GM23338 (cell line): ENCODE data around the gene CPA3. TPM values are rescaled to one million over a fixed set of nuclear protein-coding genes. Genes with fewer than 3 reads are reported as not detected.

ENCODE experiments used
- ATAC-seq: fragments of 200-7000 bp; cut with Tn5 transposase; 3 replicates; pipeline ENCODE4 v1.9.1; 2020
- DNase-seq: peaks from one replicate; pipeline ENCODE4 v3.0.0-alpha.2; 2015; ENCODE audit warnings: low spot score
- H2AFZ ChIP-seq: fragments of 200-600 bp; sonication (generic); 2 replicates; pipeline ENCODE4 v1.8.0; 2016; ENCODE audit warnings: antibody characterized with exemption, mild to moderate bottlenecking, moderate library complexity
- H3F3A ChIP-seq: fragments of 200-600 bp; sonication (generic); replicated peaks from 2 replicates; pipeline ENCODE4 v1.8.0; 2017; ENCODE audit warnings: antibody characterized with exemption, mixed run types, low read depth
- H3K27ac ChIP-seq: fragments of 200-600 bp; sonication (generic); 2 replicates; pipeline ENCODE4 v1.6.1; 2016; ENCODE audit warnings: low read depth
- H3K27me3 ChIP-seq: fragments of 200-600 bp; sonication (generic); 2 replicates; pipeline ENCODE4 v1.8.0; 2016; ENCODE audit warnings: mild to moderate bottlenecking, mixed run types, moderate library complexity; ENCODE audit not compliant: insufficient read depth
- H3K36me3 ChIP-seq: fragments of 200-600 bp; sonication (generic); 2 replicates; pipeline ENCODE4 v1.8.0; 2016; ENCODE audit warnings: mild to moderate bottlenecking; ENCODE audit not compliant: insufficient read depth
- H3K4me1 ChIP-seq: fragments of 200-600 bp; sonication (generic); 2 replicates; pipeline ENCODE4 v1.8.0; 2016; ENCODE audit warnings: mild to moderate bottlenecking, moderate library complexity; ENCODE audit not compliant: insufficient read depth
- H3K4me2 ChIP-seq: fragments of 200-600 bp; sonication (generic); 2 replicates; pipeline ENCODE4 v1.7.1; 2017; ENCODE audit warnings: mixed run types
- H3K4me3 ChIP-seq: fragments of 200-600 bp; sonication (generic); 2 replicates; pipeline ENCODE4 v1.6.1; 2016; ENCODE audit warnings: mixed run types
- H3K79me2 ChIP-seq: fragments of 200-600 bp; sonication (generic); replicated peaks from 2 replicates; pipeline ENCODE4 v1.8.0; 2017; ENCODE audit warnings: mild to moderate bottlenecking; ENCODE audit not compliant: insufficient read depth
- H3K9me2 ChIP-seq: fragments of 200-600 bp; sonication (generic); 2 replicates; pipeline ENCODE4 v1.8.0; 2017; ENCODE audit not compliant: insufficient read depth
- H4K20me1 ChIP-seq: fragments of 200-600 bp; sonication (generic); replicated peaks from 2 replicates; pipeline ENCODE4 v1.8.0; 2017; ENCODE audit warnings: mild to moderate bottlenecking; ENCODE audit not compliant: insufficient read depth
- H3K27ac Mint-ChIP-seq: 2 replicates; pipeline ENCODE4 v1.8.0; 2020; ENCODE audit warnings: inconsistent platforms, mild to moderate bottlenecking, moderate library complexity, mixed read lengths
- H3K27me3 Mint-ChIP-seq: 3 replicates; pipeline ENCODE4 v1.8.0; 2022; ENCODE audit warnings: low read depth, mild to moderate bottlenecking, moderate library complexity, mixed read lengths, inconsistent platforms; ENCODE audit not compliant: insufficient read depth, poor library complexity
- H3K36me3 Mint-ChIP-seq: 3 replicates; pipeline ENCODE4 v1.8.0; 2021; ENCODE audit warnings: low read depth, mild to moderate bottlenecking, inconsistent platforms, moderate library complexity, mixed read lengths
- H3K4me1 Mint-ChIP-seq: 3 replicates; pipeline ENCODE4 v1.8.0; 2020; ENCODE audit warnings: mild to moderate bottlenecking, inconsistent platforms, mixed read lengths
- H3K4me3 Mint-ChIP-seq: 3 replicates; pipeline ENCODE4 v1.8.0; 2021; ENCODE audit warnings: moderate library complexity, mild to moderate bottlenecking, inconsistent platforms, mixed read lengths
- H3K9me3 Mint-ChIP-seq: 3 replicates; pipeline ENCODE4 v1.8.0; 2020; ENCODE audit warnings: moderate library complexity, mild to moderate bottlenecking, inconsistent platforms, mixed read lengths
- CREB1 ChIP-seq: fragments of 250-450 bp; sonication (Bioruptor Pico); IDR thresholded peaks from 2 replicates; pipeline ENCODE4 v1.5.0; 2020; ENCODE audit warnings: low read depth, mild to moderate bottlenecking, moderate library complexity
- EZH2 ChIP-seq: fragments of 200-600 bp; sonication (generic); IDR thresholded peaks from one replicate; pipeline ENCODE4 v1.8.0; 2017; ENCODE audit warnings: antibody characterized with exemption, mild to moderate bottlenecking, low read depth; ENCODE audit not compliant: unreplicated experiment
- EZH2phosphoT487 ChIP-seq: fragments of 200-600 bp; sonication (generic); IDR thresholded peaks from one replicate; pipeline ENCODE4 v1.8.1; 2018; ENCODE audit warnings: antibody characterized with exemption; ENCODE audit not compliant: unreplicated experiment
- JUNB ChIP-seq: IDR thresholded peaks from one replicate; pipeline ENCODE4 v1.6.1; 2016; ENCODE audit warnings: antibody characterized with exemption; ENCODE audit not compliant: unreplicated experiment
- NANOG ChIP-seq: IDR thresholded peaks from 2 replicates; pipeline ENCODE4 v1.6.1; 2016; ENCODE audit warnings: antibody characterized with exemption, borderline replicate concordance
- POLR2AphosphoS5 ChIP-seq: IDR thresholded peaks from 2 replicates; pipeline ENCODE4 v1.6.1; 2016; ENCODE audit warnings: antibody characterized with exemption, low read depth
- STAT1 ChIP-seq: IDR thresholded peaks from one replicate; pipeline ENCODE4 v1.6.1; 2016; ENCODE audit warnings: antibody characterized with exemption; ENCODE audit not compliant: unreplicated experiment
- ZNF114 ChIP-seq: fragments of 250-450 bp; sonication (Bioruptor Pico); IDR thresholded peaks from 2 replicates; pipeline ENCODE4 v1.5.0; 2020; ENCODE audit warnings: mild to moderate bottlenecking, moderate library complexity
- ZNF331 ChIP-seq: fragments of 250-450 bp; sonication (Bioruptor Pico); IDR thresholded peaks from 2 replicates; pipeline ENCODE4 v1.5.0; 2020; ENCODE audit warnings: low read depth, mild to moderate bottlenecking, moderate library complexity
- polyA plus RNA-seq: library from polyadenylated mRNA; unstranded; fragments of >200 nt; fragmentation: Nextera tagmentation; extraction: Ambion mirVana; gene quantifications from 2 replicates; pipeline ENCODE4 v1.2.1, GENCODE V29; 2016
- total RNA-seq: library from RNA; depleted of rRNA; stranded (reverse); fragments of >200 nt; shearing (Covaris generic); gene quantifications from 2 replicates; pipeline ENCODE4 v1.2.3, GENCODE V29; 2014
- TF ChIP-seq, protein P1 (sequence below): IDR thresholded peaks from one replicate; pipeline ENCODE4 v1.6.1; 2018; ENCODE audit warnings: antibody characterized with exemption; ENCODE audit not compliant: unreplicated experiment
- TF ChIP-seq, protein P2 (sequence below): fragments of 250-450 bp; sonication (Bioruptor Pico); IDR thresholded peaks from 2 replicates; pipeline ENCODE4 v1.5.0; 2020; ENCODE audit warnings: mild to moderate bottlenecking, moderate library complexity
- TF ChIP-seq, protein P3 (sequence below), 2 experiments: fragments of 200-600 bp in 1 of 2; sonication (generic) in 1 of 2; conservative IDR thresholded peaks; 2 replicates each; pipeline versions ENCODE4 v1.5.1 to v1.6.1; 2016 to 2017; ENCODE audit warnings: antibody characterized with exemption in 2 of 2, low read depth in 2 of 2, mild to moderate bottlenecking in 2 of 2, moderate library complexity in 1 of 2
- TF ChIP-seq, protein P4 (sequence below): IDR thresholded peaks from 2 replicates; pipeline ENCODE4 v1.6.1; 2016; ENCODE audit warnings: antibody characterized with exemption

CPA3 gene
- total and polyA plus RNA-seq, 2 experiments from 2014 or later, result not detected

DNA sequence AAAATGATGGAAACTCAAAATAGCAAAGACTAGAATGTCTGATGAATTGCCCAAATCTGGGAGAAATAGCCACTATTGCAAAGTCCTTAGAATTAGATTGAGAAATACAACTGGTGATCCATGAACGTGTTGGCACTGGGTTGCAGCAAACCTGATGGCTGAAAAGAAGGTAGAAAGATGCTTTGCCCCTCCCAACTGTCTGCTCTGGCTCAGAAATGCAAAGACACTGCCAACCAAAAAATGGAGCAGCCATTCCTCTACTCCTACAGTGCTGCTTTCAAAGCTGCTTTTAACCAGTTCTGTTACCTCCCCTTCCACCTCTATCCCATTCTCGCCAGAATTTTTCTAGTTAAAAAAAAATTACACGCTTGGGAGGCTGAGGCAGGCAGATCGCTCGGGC is 60.7 kb downstream of the CPA3 start:
- Mint-ChIP-seq H3K4me3 (no peak overlapping the region), H3K27ac (no peak overlapping the region), H3K27me3 (peaks cover 2% of the 10 kb centered on the region), H3K9me3 (peaks cover 2% of the 10 kb centered on the region; the same call in 2 of the 3 replicates), H3K36me3 (no peaks in the 10 kb centered on the region), H3K4me1 (no peaks in the 10 kb centered on the region)
- TF ChIP-seq EZH2phosphoT487 (no peak), ZNF331 (no peak), POLR2AphosphoS5 (no peak), STAT1 (no peak), ZNF114 (no peak), CREB1 (no peak), JUNB (no peak), EZH2 (no peak), NANOG (no peak)
- TF ChIP-seq, protein P1, sequence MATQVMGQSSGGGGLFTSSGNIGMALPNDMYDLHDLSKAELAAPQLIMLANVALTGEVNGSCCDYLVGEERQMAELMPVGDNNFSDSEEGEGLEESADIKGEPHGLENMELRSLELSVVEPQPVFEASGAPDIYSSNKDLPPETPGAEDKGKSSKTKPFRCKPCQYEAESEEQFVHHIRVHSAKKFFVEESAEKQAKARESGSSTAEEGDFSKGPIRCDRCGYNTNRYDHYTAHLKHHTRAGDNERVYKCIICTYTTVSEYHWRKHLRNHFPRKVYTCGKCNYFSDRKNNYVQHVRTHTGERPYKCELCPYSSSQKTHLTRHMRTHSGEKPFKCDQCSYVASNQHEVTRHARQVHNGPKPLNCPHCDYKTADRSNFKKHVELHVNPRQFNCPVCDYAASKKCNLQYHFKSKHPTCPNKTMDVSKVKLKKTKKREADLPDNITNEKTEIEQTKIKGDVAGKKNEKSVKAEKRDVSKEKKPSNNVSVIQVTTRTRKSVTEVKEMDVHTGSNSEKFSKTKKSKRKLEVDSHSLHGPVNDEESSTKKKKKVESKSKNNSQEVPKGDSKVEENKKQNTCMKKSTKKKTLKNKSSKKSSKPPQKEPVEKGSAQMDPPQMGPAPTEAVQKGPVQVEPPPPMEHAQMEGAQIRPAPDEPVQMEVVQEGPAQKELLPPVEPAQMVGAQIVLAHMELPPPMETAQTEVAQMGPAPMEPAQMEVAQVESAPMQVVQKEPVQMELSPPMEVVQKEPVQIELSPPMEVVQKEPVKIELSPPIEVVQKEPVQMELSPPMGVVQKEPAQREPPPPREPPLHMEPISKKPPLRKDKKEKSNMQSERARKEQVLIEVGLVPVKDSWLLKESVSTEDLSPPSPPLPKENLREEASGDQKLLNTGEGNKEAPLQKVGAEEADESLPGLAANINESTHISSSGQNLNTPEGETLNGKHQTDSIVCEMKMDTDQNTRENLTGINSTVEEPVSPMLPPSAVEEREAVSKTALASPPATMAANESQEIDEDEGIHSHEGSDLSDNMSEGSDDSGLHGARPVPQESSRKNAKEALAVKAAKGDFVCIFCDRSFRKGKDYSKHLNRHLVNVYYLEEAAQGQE, result no peak
- TF ChIP-seq, protein P2, sequence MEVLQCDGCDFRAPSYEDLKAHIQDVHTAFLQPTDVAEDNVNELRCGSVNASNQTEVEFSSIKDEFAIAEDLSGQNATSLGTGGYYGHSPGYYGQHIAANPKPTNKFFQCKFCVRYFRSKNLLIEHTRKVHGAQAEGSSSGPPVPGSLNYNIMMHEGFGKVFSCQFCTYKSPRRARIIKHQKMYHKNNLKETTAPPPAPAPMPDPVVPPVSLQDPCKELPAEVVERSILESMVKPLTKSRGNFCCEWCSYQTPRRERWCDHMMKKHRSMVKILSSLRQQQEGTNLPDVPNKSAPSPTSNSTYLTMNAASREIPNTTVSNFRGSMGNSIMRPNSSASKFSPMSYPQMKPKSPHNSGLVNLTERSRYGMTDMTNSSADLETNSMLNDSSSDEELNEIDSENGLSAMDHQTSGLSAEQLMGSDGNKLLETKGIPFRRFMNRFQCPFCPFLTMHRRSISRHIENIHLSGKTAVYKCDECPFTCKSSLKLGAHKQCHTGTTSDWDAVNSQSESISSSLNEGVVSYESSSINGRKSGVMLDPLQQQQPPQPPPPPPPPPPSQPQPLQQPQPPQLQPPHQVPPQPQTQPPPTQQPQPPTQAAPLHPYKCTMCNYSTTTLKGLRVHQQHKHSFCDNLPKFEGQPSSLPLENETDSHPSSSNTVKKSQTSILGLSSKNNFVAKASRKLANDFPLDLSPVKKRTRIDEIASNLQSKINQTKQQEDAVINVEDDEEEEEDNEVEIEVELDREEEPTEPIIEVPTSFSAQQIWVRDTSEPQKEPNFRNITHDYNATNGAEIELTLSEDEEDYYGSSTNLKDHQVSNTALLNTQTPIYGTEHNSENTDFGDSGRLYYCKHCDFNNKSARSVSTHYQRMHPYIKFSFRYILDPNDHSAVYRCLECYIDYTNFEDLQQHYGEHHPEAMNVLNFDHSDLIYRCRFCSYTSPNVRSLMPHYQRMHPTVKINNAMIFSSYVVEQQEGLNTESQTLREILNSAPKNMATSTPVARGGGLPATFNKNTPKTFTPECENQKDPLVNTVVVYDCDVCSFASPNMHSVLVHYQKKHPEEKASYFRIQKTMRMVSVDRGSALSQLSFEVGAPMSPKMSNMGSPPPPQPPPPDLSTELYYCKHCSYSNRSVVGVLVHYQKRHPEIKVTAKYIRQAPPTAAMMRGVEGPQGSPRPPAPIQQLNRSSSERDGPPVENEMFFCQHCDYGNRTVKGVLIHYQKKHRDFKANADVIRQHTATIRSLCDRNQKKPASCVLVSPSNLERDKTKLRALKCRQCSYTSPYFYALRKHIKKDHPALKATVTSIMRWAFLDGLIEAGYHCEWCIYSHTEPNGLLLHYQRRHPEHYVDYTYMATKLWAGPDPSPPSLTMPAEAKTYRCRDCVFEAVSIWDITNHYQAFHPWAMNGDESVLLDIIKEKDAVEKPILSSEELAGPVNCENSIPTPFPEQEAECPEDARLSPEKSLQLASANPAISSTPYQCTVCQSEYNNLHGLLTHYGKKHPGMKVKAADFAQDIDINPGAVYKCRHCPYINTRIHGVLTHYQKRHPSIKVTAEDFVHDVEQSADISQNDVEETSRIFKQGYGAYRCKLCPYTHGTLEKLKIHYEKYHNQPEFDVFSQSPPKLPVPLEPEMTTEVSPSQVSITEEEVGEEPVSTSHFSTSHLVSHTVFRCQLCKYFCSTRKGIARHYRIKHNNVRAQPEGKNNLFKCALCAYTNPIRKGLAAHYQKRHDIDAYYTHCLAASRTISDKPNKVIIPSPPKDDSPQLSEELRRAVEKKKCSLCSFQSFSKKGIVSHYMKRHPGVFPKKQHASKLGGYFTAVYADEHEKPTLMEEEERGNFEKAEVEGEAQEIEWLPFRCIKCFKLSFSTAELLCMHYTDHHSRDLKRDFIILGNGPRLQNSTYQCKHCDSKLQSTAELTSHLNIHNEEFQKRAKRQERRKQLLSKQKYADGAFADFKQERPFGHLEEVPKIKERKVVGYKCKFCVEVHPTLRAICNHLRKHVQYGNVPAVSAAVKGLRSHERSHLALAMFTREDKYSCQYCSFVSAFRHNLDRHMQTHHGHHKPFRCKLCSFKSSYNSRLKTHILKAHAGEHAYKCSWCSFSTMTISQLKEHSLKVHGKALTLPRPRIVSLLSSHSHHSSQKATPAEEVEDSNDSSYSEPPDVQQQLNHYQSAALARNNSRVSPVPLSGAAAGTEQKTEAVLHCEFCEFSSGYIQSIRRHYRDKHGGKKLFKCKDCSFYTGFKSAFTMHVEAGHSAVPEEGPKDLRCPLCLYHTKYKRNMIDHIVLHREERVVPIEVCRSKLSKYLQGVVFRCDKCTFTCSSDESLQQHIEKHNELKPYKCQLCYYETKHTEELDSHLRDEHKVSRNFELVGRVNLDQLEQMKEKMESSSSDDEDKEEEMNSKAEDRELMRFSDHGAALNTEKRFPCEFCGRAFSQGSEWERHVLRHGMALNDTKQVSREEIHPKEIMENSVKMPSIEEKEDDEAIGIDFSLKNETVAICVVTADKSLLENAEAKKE (CRISPR knock-in tag), result no peak
- TF ChIP-seq, protein P3, sequence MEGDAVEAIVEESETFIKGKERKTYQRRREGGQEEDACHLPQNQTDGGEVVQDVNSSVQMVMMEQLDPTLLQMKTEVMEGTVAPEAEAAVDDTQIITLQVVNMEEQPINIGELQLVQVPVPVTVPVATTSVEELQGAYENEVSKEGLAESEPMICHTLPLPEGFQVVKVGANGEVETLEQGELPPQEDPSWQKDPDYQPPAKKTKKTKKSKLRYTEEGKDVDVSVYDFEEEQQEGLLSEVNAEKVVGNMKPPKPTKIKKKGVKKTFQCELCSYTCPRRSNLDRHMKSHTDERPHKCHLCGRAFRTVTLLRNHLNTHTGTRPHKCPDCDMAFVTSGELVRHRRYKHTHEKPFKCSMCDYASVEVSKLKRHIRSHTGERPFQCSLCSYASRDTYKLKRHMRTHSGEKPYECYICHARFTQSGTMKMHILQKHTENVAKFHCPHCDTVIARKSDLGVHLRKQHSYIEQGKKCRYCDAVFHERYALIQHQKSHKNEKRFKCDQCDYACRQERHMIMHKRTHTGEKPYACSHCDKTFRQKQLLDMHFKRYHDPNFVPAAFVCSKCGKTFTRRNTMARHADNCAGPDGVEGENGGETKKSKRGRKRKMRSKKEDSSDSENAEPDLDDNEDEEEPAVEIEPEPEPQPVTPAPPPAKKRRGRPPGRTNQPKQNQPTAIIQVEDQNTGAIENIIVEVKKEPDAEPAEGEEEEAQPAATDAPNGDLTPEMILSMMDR (conservative IDR thresholded peaks at IDR 0.05; ENCODE audit: low read depth in 2 of 2), result no peak
- TF ChIP-seq, protein P4, sequence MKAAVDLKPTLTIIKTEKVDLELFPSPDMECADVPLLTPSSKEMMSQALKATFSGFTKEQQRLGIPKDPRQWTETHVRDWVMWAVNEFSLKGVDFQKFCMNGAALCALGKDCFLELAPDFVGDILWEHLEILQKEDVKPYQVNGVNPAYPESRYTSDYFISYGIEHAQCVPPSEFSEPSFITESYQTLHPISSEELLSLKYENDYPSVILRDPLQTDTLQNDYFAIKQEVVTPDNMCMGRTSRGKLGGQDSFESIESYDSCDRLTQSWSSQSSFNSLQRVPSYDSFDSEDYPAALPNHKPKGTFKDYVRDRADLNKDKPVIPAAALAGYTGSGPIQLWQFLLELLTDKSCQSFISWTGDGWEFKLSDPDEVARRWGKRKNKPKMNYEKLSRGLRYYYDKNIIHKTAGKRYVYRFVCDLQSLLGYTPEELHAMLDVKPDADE, result no peak
- H3K4me1 ChIP-seq, result no peaks in the 10 kb centered on the region
- H3K27me3 ChIP-seq, result no peaks in the 10 kb centered on the region
- no peak overlapping the region for H3K4me3 ChIP-seq
- H2AFZ ChIP-seq, result no peak overlapping the region
- no peak overlapping the region for H3K27ac ChIP-seq
- no peaks in the 10 kb centered on the region for H3K79me2 ChIP-seq
- no peaks in the 10 kb centered on the region for H3K36me3 ChIP-seq
- no peaks in the 10 kb centered on the region for H4K20me1 ChIP-seq
- no peak overlapping the region for H3K4me2 ChIP-seq
- no peaks in the 10 kb centered on the region for H3F3A ChIP-seq
- DNase-seq (no peak), ATAC-seq (no peak)
- no peaks in the 10 kb centered on the region for H3K9me2 ChIP-seq
